Measurements from ENCODE around the gene OPRM1.
A peak's percentile ranks its signal among the peaks of the same experiment; 100 is the strongest.

The OPRM1 gene

GRCh38 chr6:154243793-154244750 is 205.0 kb downstream of the OPRM1 start:
- no peak for DNase-seq

DNA sequence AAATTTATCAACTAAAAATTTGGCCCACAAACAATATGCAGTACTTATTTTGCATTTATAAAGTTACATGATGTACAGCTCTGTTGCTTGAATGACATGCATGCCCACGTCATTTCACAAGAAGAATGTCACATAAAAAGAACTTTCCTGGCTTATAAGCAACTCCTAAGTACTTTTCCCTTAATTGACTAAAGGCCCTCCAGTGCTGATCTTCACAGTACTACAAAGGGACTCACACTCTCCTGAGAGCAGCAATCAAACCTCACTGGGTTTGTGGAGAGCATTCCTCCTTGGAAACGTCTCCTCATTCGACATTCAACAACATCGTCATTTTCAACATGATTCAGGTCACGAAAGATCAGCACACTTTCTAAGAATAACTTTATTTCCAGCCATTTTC is 206.5 kb downstream of the OPRM1 start:
- no peak for DNase-seq

GRCh38 chr6:154246723-154247118 is 207.7 kb downstream of the OPRM1 start:
- no peak for DNase-seq

GRCh38 chr6:154247119-154247861 is 208.2 kb downstream of the OPRM1 start:
- DNase-seq, result no peak

- no peak for DNase-seq
These were observed 210.7 kb downstream of the OPRM1 start for GRCh38 chr6:154249499-154250298.

DNA sequence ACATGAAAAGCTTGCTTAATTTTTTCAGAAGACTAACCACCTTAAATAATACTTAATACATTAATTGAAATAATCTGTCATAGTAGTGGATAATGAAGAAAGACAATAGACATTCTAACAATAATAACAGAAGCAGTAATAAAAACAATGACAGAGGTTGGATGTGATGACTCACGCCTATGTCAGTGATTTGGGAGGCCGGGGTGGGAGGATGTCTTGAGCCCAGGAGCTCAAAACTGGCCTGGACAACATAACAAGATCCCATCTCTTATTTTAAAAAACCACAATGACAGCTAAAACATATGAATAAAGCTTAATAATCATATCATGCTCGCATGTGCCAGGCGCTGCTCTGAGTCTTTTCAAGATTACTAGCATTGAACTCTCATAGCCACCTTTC is 212.1 kb downstream of the OPRM1 start:
- DNase-seq, result no peak

DNA sequence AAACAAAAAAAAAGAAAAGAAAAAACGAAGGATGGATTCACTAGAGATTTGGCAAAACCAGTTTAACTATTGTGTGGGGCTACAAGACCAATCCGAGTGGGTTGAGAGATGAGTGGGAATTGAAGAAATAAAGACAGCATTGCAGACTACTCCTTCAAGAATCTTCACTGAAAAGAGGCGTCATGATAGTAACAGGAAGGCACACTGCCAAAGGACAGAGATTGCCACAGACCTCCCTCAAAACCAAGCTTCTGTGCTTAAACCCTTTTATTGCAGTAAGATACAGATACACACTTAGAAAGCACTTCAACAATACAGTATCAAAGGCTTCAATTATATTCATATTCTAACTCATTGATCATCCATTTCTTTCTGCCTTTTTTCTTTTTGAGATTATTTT is 213.6 kb downstream of the OPRM1 start:
- DNase-seq, result no peak

DNA sequence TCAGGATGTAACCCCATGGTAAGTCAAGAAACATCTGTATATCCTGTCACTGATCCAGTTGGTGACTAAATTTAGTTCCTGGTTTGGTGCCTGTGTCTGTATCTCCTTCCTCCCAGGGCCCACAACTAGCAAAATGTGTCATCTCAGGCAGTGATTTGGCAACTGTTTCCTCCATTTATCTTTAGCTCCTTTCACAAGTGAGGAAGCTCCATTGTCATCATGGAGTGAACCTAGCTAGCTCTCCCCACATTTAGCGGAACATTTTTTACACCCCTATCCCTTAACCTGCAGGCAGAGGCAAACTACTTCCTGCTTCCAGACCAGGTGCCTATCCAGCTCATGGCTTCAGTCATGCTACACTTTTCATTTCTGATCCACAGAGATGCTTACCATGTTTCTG is 218.0 kb downstream of the OPRM1 start:
- no peak for DNase-seq

- DNase-seq, result no peak
These were observed 219.2 kb downstream of the OPRM1 start for GRCh38 chr6:154258064-154258757.

GRCh38 chr6:154261688-154262397 is 222.8 kb downstream of the OPRM1 start:
- DNase-seq, result no peak

DNA sequence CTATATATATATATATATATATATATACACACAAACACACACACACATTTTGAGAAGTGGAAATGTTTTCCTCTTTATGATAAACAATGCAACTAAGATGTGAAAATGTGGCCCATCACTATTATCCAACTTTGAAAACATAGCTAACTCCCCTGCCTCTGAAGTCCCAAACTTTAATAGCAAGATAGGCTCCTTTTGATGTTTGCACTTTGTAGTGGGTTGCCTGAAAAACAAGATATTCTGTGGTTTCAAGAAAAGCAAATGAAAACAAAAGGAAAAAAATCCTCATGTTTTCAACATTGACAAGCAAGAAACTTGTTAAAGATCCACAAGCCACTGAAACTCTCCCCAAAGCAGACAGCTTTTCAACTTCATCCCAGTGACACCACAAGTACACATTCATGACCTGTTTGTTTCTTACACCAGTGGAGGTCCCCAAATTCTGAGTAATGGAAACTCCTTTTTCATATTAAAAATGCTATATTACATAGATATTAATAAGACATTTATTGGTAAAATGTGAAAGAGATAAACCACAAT is 227.6 kb downstream of the OPRM1 start:
- DNase-seq, result no peak

DNA sequence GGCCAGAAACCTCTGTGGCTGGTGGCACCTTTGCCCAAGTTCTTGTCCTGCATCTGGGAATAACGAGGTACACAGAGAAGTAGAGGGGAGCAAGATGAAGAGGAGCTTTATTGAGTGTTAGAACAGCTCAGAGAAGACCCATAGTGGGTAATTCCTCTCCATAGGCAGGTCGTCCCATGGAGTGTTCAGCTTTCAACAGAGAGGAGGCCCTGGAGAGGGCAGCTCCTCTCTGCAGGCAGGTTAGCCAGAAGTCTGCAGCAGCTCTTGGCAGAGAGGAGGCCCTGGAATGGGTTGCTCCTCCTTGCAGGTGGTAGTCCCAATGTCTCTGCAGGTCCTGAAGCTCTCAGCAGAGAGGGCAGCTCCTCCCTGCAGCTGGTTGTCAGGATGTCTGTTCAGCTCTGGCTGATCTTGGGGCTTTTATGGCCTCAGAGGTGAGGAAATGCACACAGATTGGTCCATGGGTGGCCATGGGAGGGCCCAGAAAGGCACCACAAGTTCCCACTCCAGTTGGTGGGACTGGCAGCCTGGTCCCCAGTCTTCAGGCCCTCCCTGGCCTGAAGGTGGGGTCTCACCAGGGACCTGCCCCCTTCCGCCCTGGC is 228.6 kb downstream of the OPRM1 start:
- DNase-seq, result no peak

- DNase-seq, result no peak
These were observed 229.4 kb downstream of the OPRM1 start for GRCh38 chr6:154268486-154268885.

DNA sequence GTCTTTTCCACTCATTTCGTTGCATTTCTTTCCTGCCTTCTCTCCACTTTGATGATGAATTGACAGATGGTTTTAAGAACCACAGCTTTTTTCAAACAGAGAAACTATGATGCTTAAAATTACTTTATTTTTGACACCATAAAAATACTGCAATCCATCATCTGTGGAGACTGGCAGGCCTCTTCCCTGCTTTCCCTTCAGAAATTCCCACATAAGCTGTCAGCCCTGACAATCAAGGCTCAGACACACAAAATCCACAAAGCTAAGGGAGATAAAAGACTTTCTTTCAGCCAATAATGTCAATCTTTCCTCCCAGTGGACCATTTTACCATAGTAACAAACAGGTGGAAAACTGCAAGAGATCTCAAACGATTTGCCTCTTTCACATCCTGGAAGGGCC is 235.1 kb downstream of the OPRM1 start:
- DNase-seq, result no peak

GRCh38 chr6:154276810-154277628 is 238.0 kb downstream of the OPRM1 start:
- DNase-seq, result peak; percentile 13

GRCh38 chr6:154277629-154278017 is 238.6 kb downstream of the OPRM1 start:
- DNase-seq, result no peak

GRCh38 chr6:154280521-154280920 is 241.5 kb downstream of the OPRM1 start:
- DNase-seq, result no peak

GRCh38 chr6:154284313-154284853 is 245.3 kb downstream of the OPRM1 start:
- DNase-seq, result no peak

DNA sequence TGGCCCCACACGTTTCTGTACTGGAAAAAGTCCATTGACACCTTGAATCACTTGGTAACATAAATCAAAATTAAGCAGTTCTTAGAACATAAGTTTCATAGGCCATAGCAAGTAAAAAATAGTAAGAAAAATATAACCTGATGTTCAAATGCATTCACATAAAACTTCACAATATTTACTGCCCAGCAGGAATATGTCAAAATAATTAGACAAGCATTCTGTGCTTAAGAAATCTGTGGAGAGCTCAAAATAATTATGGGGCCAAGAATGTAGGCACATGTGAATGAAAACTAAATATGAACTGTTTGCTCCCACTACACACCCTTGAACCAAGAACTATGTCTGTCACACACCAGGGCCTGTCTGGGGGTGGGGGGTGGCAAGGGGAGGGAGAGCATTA is 246.8 kb downstream of the OPRM1 start:
- DNase-seq, result no peak
